Measurements from ENCODE around the gene PLIN3. TPM values are rescaled to one million over a fixed set of nuclear protein-coding genes. Genes with fewer than 3 reads are reported as not detected.

Gene PLIN3
- total and polyA plus RNA-seq, 9 of the 15 experiments (the other 6 are each of a cell fraction or from before 2014, with no cell fraction given): 7.5 to 75.6 (median 43.1) TPM

GRCh38 chr19:4811328-4812131, 55.9 kb downstream of the PLIN3 start (continued):
- peak; percentile 53; the same call in 1 of the 2 replicates for TF ChIP-seq ZNF263 (CRISPR knock-in tag; IDR thresholded peaks at IDR 0.05; ENCODE audit: borderline replicate concordance)
- TF ChIP-seq FOXK2 (conservative IDR thresholded peaks at IDR 0.05 in 1 of 2, IDR thresholded peaks at IDR 0.05 in 1 of 2; ENCODE audit: low read depth in 2 of 2): no peak
- no peak for TF ChIP-seq FOSL1 (tag; conservative IDR thresholded peaks at IDR 0.05)
- peak; percentile 61; the same call in 1 of the 2 replicates for TF ChIP-seq CC2D1A (IDR thresholded peaks at IDR 0.05)
- TF ChIP-seq ZNF511 (CRISPR knock-in tag; IDR thresholded peaks at IDR 0.05): no peak
- no peak for TF ChIP-seq ZBTB12 (CRISPR knock-in tag; IDR thresholded peaks at IDR 0.05)
- 0 out of 2 replicates have a peak, but pooled peaks have one; percentile 16 for TF ChIP-seq CREM (IDR thresholded peaks at IDR 0.05; ENCODE audit: low read depth)
- TF ChIP-seq PHF20 (IDR thresholded peaks at IDR 0.05; ENCODE audit: partially characterized antibody): peak; percentile 22
- no peak for TF ChIP-seq JUNB (CRISPR knock-in tag; conservative IDR thresholded peaks at IDR 0.05)
- TF ChIP-seq HLTF (IDR thresholded peaks at IDR 0.05): peak; percentile 94
- peak; percentile 51; the same call in 1 of the 2 replicates for TF ChIP-seq ZBTB2 (IDR thresholded peaks at IDR 0.05)
- TF ChIP-seq HDAC2 (IDR thresholded peaks at IDR 0.05): peak; percentile 89
- TF ChIP-seq HNRNPH1 (optimal IDR thresholded peaks at IDR 0.05; ENCODE audit: low read depth, low read length): no peak
- TF ChIP-seq JUND (IDR thresholded peaks at IDR 0.05; ENCODE audit: borderline replicate concordance, low read depth, low read length): peak; percentile 39
- no peak; the same call in 2 of the 3 replicates for TF ChIP-seq JUND (tag; IDR thresholded peaks at IDR 0.05; ENCODE audit: borderline replicate concordance, low read depth, low read length)
- TF ChIP-seq NEUROD1 (IDR thresholded peaks at IDR 0.05; ENCODE audit: borderline replicate concordance, low read depth, low read length, partially characterized antibody): peak; percentile 33
- no peak for TF ChIP-seq AFF1 (IDR thresholded peaks at IDR 0.05; ENCODE audit: low read depth in 1 of 2, partially characterized antibody in 2 of 2)

Data from K562 (cell line).